Mesothelial cell of epicardium (in vitro differentiated cells): ENCODE measurements around the gene NDUFC2. TPM values are rescaled to one million over a fixed set of nuclear protein-coding genes. Genes with fewer than 3 reads are reported as not detected.
"Not testable (repeated sequence)": the region's sequence is repeated elsewhere in the genome, so short reads cannot be mapped to it uniquely, and the experiment has no call there.

ENCODE experiments used
- DNase-seq, 2 experiments: peaks; one replicate each; pipeline ENCODE4 v3.0.0; 2021; ENCODE audit warnings: low spot score in 2 of 2; ENCODE audit not compliant: unreplicated experiment in 2 of 2
- H3K27ac Mint-ChIP-seq: 2 replicates; pipeline ENCODE4 v1.8.0; 2021; ENCODE audit warnings: mixed read lengths
- H3K27me3 Mint-ChIP-seq: 2 replicates; pipeline ENCODE4 v1.8.0; 2021; ENCODE audit warnings: low read depth, mixed read lengths
- H3K36me3 Mint-ChIP-seq: 2 replicates; pipeline ENCODE4 v1.8.0; 2021; ENCODE audit warnings: mixed read lengths
- H3K4me1 Mint-ChIP-seq: 2 replicates; pipeline ENCODE4 v1.8.0; 2021; ENCODE audit warnings: mixed read lengths
- H3K4me3 Mint-ChIP-seq: 2 replicates; pipeline ENCODE4 v1.8.0; 2021; ENCODE audit warnings: mild to moderate bottlenecking, moderate library complexity, mixed read lengths
- H3K9me3 Mint-ChIP-seq: 2 replicates; pipeline ENCODE4 v1.8.0; 2021; ENCODE audit warnings: mixed read lengths
- CTCF ChIP-seq: fragments of 200-600 bp; sonication (generic); IDR thresholded peaks from one replicate; pipeline ENCODE4 v1.5.0; 2021; ENCODE audit warnings: antibody characterized with exemption; ENCODE audit not compliant: unreplicated experiment
- total RNA-seq: library from RNA; stranded (reverse); gene quantifications from 3 replicates; pipeline ENCODE4 v1.2.1, GENCODE V29; 2021

NDUFC2 gene
- total RNA-seq, 1 donor from 2014 or later = 169 TPM

GRCh38 chr11:78046486-78046854, 33.2 kb downstream of the NDUFC2 start:
- H3K27me3 Mint-ChIP-seq = no peaks in the 10 kb centered on the region
- H3K9me3 Mint-ChIP-seq = peaks cover 3% of the 10 kb centered on the region
- H3K4me3 Mint-ChIP-seq = peak overlapping the region; percentile 52
- peak; percentile 71 for TF ChIP-seq CTCF
- no peak for DNase-seq
- H3K36me3 Mint-ChIP-seq = no peaks in the 10 kb centered on the region
- peaks cover 23% of the 10 kb centered on the region for H3K4me1 Mint-ChIP-seq
- no peak overlapping the region for H3K27ac Mint-ChIP-seq

DNA sequence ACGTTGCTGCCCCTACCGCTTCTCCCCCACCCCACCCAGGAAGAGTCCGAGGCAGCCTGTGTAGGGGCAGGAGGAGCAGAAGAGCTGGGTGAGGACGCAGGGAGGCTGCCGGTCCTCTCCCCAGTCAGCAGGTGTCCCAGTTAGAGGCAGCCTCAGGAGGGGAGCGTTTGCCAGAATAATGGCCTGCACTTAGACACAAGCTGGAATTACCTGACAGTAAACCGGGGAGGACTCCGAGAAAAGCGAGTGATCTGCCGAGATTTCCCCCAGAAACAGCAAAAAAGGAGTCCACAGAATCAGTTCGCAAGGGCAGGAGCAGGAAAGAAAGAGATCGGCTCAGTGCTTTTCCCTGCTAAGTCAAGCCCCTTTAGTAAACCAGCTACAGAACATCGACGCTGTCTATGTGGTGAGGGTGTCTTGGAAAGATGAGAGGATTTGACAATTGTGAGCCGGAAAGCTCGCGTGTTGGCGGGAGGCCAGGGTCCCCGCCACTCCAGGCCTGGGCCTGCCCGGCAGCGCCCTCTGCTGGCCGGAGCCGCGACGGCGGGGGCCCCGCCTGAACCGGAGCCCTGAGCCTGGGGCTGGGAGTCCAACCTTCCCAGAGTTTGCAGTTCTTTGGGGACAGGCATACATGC, 33.7 kb downstream of the NDUFC2 start:
- no peaks in the 10 kb centered on the region for H3K27me3 Mint-ChIP-seq
- H3K4me3 Mint-ChIP-seq = peak overlapping the region; percentile 52
- H3K4me1 Mint-ChIP-seq = peaks cover 19% of the 10 kb centered on the region
- peak; percentile 99 for TF ChIP-seq CTCF
- DNase-seq = peak; percentile 86 to 97
- H3K9me3 Mint-ChIP-seq = peaks cover 3% of the 10 kb centered on the region
- H3K27ac Mint-ChIP-seq = peak overlapping the region; percentile 65
- no peaks in the 10 kb centered on the region for H3K36me3 Mint-ChIP-seq

DNA sequence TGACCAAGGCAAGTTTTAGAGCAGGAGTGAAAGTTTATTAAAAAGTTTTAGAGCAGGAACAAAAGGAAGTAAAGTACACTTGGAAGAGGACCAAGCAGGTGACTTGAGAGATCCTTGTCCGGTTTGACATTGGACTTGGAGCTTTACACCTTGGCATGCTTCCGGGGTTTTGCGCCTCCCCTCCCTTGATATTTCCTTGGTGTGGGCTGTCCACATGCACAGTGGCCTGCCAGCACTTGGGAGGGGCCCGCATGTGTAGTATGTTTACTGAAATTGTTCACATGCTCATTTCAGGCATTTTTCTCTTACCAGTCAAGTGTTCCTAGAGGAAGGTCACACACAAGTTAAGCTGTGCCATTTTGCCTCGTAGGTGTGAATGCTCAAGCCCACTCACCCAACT, 35.0 kb downstream of the NDUFC2 start:
- H3K9me3 Mint-ChIP-seq = peaks cover 3% of the 10 kb centered on the region
- peaks cover 23% of the 10 kb centered on the region for H3K4me1 Mint-ChIP-seq
- no peak for DNase-seq
- H3K36me3 Mint-ChIP-seq = no peaks in the 10 kb centered on the region
- TF ChIP-seq CTCF = no peak
- no peak overlapping the region for H3K4me3 Mint-ChIP-seq
- H3K27me3 Mint-ChIP-seq = no peaks in the 10 kb centered on the region
- H3K27ac Mint-ChIP-seq = no peak overlapping the region

DNA sequence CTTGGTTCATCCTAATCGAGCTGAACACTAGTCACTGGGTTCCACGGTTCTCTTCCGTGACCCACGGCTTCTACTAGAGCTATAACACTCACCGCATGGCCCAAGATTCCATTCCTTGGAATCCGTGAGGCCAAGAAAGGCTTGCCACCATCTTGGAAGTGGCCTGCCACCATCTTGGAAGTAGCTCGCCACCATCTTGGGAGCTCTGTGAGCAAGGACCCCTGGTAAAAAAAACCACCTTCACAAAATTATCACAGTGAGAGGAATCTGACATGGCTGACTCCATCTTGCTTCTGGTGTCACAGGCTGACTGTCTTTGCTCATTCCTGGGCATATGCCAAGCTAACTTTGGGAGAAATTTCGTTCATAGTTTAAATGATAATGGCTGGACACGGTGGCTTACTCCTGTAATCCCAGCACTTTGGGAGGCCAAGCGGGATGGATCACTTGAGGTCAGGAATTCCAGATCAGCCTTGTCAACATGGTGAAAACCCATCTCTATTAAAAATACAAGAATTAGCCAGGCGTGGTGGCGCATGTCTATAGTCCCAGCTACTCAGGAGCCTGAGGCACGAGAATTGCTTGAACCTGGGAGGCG, 37.7 kb downstream of the NDUFC2 start:
- TF ChIP-seq CTCF = no peak
- DNase-seq = no peak
- peaks cover 26% of the 10 kb centered on the region for H3K4me1 Mint-ChIP-seq
- peaks cover 3% of the 10 kb centered on the region for H3K9me3 Mint-ChIP-seq
- H3K36me3 Mint-ChIP-seq = no peaks in the 10 kb centered on the region
- no peak overlapping the region for H3K4me3 Mint-ChIP-seq
- peak overlapping the region; percentile 73 for H3K27ac Mint-ChIP-seq
- H3K27me3 Mint-ChIP-seq = no peaks in the 10 kb centered on the region

DNA sequence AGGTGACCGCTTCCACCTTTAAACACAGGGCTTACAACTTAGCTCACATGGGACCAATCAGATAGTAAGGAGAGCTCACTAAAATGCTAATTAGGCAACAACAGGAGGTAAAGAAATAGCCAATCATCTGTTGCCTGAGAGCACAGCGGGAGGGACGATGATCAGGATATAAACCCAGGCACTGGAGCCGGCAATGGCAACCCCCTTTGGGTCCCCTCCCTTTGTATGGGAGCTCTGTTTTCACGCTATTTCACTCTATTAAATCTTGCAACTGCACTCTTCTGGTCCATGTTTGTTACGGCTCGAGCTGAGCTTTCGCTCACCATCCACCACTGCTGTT, 38.3 kb downstream of the NDUFC2 start:
- not testable (repeated sequence) for H3K9me3 Mint-ChIP-seq, H3K36me3 Mint-ChIP-seq, DNase-seq, H3K4me3 Mint-ChIP-seq, H3K27me3 Mint-ChIP-seq
- Mint-ChIP-seq H3K4me1 (peaks cover 24% of the 10 kb centered on the region), H3K27ac (peak overlapping the region; percentile 73)

DNA sequence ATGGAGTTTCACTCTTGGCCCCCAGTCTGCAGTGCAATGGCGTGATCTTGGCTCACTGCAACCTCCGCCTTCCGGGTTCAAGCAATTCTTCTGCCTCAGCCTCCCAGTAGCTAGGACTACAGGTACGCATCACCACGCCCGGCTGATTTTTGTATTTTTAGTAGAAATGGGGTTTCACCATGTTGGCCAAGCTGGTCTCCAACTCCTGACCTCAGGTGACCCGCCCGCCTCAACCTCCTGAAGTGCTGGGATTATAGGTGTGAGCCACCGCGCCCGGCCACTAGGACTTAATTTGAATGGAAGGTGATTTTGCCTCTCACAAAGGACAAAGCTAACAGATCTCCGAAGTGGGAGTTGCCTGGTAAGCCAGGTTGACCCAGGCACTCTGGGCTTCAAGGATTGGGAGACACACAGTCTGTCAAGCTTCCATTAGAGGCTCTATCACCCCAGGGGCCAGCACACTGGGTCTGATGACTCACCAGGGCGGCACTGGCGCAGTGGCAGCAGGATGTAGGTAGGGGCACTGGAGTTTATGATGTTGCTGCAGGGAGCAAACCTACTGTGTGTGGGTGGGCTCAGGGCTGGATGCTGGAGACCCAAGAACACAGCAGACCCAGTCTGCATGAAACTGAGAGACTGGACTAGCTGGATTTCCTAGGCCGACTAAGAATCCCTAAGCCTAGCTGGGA, 38.8 kb downstream of the NDUFC2 start:
- H3K27me3 Mint-ChIP-seq = no peaks in the 10 kb centered on the region
- H3K4me1 Mint-ChIP-seq = peaks cover 19% of the 10 kb centered on the region
- DNase-seq = no peak
- H3K4me3 Mint-ChIP-seq = no peak overlapping the region
- H3K27ac Mint-ChIP-seq = peak overlapping the region; percentile 12
- peaks cover 3% of the 10 kb centered on the region for H3K9me3 Mint-ChIP-seq
- no peak for TF ChIP-seq CTCF
- H3K36me3 Mint-ChIP-seq = no peaks in the 10 kb centered on the region
